Measurements from ENCODE around the gene FAM168B.

FAM168B gene

GRCh38 chr2:131004446-131005209, 88.6 kb downstream of the FAM168B start:
- no peaks in the 10 kb centered on the region for H3K36me3 ChIP-seq (ENCODE audit: insufficient read depth, low read length)
- no peak overlapping the region for H3K9ac ChIP-seq (ENCODE audit: insufficient read length)
- TF ChIP-seq POLR2AphosphoS5 (IDR thresholded peaks at IDR 0.05; ENCODE audit: borderline replicate concordance, low read depth, low read length) (no peak), FOXP2 (optimal IDR thresholded peaks at IDR 0.05; ENCODE audit: control extremely low read depth, extremely low read length, insufficient read depth) (no peak), EZH2 (IDR thresholded peaks at IDR 0.05) (no peak)
- no peak overlapping the region for H3K4me3 ChIP-seq
- H3K9me3 ChIP-seq (ENCODE audit: low read depth, low read length): no peaks in the 10 kb centered on the region
- no peak overlapping the region for H3K27ac ChIP-seq
- DNase-seq (ENCODE audit: low read depth, low spot score): no peak

GRCh38 chr2:130998561-130998960, 94.7 kb downstream of the FAM168B start:
- Histone ChIP-seq H3K4me3 (no peak overlapping the region), H3K9me3 (ENCODE audit: low read depth, low read length) (no peaks in the 10 kb centered on the region), H3K9ac (ENCODE audit: insufficient read length) (no peak overlapping the region), H3K36me3 (ENCODE audit: insufficient read depth, low read length) (no peaks in the 10 kb centered on the region), H3K27ac (no peak overlapping the region)
- DNase-seq (ENCODE audit: low read depth, low spot score): no peak
- TF ChIP-seq EZH2 (IDR thresholded peaks at IDR 0.05) (no peak), POLR2AphosphoS5 (IDR thresholded peaks at IDR 0.05; ENCODE audit: borderline replicate concordance, low read depth, low read length) (no peak), FOXP2 (optimal IDR thresholded peaks at IDR 0.05; ENCODE audit: control extremely low read depth, extremely low read length, insufficient read depth) (no peak)

Measured in SK-N-MC (cell line).